Cardiac muscle cell (in vitro differentiated cells and primary cell): ENCODE measurements around the gene FCHSD2. TPM values are rescaled to one million over a fixed set of nuclear protein-coding genes. Genes with fewer than 3 reads are reported as not detected.

Source experiments
- DNase-seq, 2 donors: peaks; one replicate each; pipeline versions ENCODE4 v3.0.0 to v3.0.0-alpha.2; 2010 to 2017; ENCODE audit warnings: low read depth in 1 of 2, low spot score in 1 of 2
- H3K27ac ChIP-seq: fragments of 200-600 bp; sonication (generic); 2 replicates; pipeline ENCODE4 v1.5.1; 2016
- H3K27me3 ChIP-seq: fragments of 200-600 bp; sonication (generic); 2 replicates; pipeline ENCODE4 v1.6.0; 2016; ENCODE audit warnings: control low read depth
- H3K36me3 ChIP-seq: fragments of 200-600 bp; sonication (generic); 2 replicates; pipeline ENCODE4 v1.5.1; 2016; ENCODE audit warnings: control low read depth
- H3K4me1 ChIP-seq: fragments of 200-600 bp; sonication (generic); 2 replicates; pipeline ENCODE4 v1.8.1; 2017; ENCODE audit warnings: low read depth, mild to moderate bottlenecking, mixed run types
- H3K4me3 ChIP-seq: fragments of 200-600 bp; sonication (generic); 2 replicates; pipeline ENCODE4 v1.5.1; 2016; ENCODE audit warnings: mild to moderate bottlenecking
- H3K9me3 ChIP-seq: fragments of 200-600 bp; sonication (generic); 2 replicates; pipeline ENCODE4 v1.5.1; 2017; ENCODE audit warnings: low read depth, mild to moderate bottlenecking, control low read depth
- polyA plus RNA-seq: library from polyadenylated mRNA; unstranded; fragments of >200 nt; fragmentation: Nextera tagmentation; extraction: Ambion mirVana; gene quantifications from 2 replicates; pipeline ENCODE4 v1.2.1, GENCODE V29; 2016
- total RNA-seq: library from RNA; depleted of rRNA; stranded (reverse); fragments of >200 nt; gene quantifications from 2 replicates; pipeline ENCODE4 v1.2.3, GENCODE V29; 2016
- TF ChIP-seq, protein P1 (sequence below): IDR thresholded peaks from 2 replicates; pipeline ENCODE4 v1.5.1; 2012; ENCODE audit warnings: low read depth, mild to moderate bottlenecking, low read length

FCHSD2 gene
- total and polyA plus RNA-seq, 2 experiments from 2014 or later: 12.3 to 16.9 TPM

DNA sequence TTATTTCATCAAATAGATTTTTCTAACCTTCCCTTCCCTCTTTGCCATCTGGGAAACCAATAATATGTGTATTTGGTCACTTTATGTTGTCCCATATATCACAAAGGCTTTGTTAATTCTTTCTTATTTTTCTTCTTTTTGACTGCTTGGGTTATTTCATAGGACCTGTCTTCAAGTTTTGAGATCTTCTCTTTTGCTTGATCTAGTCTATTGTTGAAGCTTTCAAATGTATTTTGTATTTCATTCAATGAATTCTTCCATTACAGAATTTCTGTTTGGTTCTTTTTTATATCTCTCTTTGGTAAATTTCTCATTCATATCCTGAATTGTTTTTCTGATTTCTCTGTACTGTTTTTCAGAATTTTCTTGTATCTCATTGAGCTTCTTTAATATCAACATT is 132.1 kb downstream of the FCHSD2 start:
- Histone ChIP-seq H3K4me1 (peaks cover 19% of the 10 kb centered on the region), H3K27ac (no peak overlapping the region), H3K4me3 (no peak overlapping the region), H3K36me3 (no peaks in the 10 kb centered on the region), H3K27me3 (no peaks in the 10 kb centered on the region), H3K9me3 (no peaks in the 10 kb centered on the region)
- DNase-seq: no peak
- TF ChIP-seq, protein P1, sequence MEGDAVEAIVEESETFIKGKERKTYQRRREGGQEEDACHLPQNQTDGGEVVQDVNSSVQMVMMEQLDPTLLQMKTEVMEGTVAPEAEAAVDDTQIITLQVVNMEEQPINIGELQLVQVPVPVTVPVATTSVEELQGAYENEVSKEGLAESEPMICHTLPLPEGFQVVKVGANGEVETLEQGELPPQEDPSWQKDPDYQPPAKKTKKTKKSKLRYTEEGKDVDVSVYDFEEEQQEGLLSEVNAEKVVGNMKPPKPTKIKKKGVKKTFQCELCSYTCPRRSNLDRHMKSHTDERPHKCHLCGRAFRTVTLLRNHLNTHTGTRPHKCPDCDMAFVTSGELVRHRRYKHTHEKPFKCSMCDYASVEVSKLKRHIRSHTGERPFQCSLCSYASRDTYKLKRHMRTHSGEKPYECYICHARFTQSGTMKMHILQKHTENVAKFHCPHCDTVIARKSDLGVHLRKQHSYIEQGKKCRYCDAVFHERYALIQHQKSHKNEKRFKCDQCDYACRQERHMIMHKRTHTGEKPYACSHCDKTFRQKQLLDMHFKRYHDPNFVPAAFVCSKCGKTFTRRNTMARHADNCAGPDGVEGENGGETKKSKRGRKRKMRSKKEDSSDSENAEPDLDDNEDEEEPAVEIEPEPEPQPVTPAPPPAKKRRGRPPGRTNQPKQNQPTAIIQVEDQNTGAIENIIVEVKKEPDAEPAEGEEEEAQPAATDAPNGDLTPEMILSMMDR: no peak

DNA sequence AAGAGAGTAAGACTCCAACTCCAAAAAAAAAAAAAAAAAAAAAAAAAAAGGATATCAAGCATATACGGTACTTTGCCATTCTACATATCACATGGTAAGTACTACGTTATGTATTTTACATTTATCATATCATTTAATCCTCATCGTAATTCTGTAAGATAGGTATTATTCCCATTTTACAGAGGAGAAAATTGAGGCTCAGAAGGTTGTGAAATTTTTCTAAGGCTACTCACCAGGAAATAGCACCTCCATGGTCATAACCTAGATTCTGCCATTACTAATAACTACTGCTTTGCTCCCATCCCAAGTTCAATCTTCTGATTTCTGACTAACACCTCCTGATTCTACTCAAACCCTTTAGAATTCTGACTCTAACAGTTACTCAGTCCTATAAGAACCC is 138.0 kb downstream of the FCHSD2 start:
- H3K4me1 ChIP-seq: peaks cover 16% of the 10 kb centered on the region
- no peak overlapping the region for H3K27ac ChIP-seq
- no peak for DNase-seq
- H3K36me3 ChIP-seq: no peaks in the 10 kb centered on the region
- H3K27me3 ChIP-seq: no peaks in the 10 kb centered on the region
- TF ChIP-seq, protein P1: no peak
- no peaks in the 10 kb centered on the region for H3K9me3 ChIP-seq
- no peak overlapping the region for H3K4me3 ChIP-seq

GRCh38 chr11:73003088-73003487 is 139.0 kb downstream of the FCHSD2 start:
- no peak overlapping the region for H3K27ac ChIP-seq
- no peak for DNase-seq
- H3K36me3 ChIP-seq: no peaks in the 10 kb centered on the region
- H3K4me3 ChIP-seq: no peak overlapping the region
- H3K9me3 ChIP-seq: no peaks in the 10 kb centered on the region
- H3K4me1 ChIP-seq: peaks cover 16% of the 10 kb centered on the region
- TF ChIP-seq, protein P1: no peak
- no peaks in the 10 kb centered on the region for H3K27me3 ChIP-seq

DNA sequence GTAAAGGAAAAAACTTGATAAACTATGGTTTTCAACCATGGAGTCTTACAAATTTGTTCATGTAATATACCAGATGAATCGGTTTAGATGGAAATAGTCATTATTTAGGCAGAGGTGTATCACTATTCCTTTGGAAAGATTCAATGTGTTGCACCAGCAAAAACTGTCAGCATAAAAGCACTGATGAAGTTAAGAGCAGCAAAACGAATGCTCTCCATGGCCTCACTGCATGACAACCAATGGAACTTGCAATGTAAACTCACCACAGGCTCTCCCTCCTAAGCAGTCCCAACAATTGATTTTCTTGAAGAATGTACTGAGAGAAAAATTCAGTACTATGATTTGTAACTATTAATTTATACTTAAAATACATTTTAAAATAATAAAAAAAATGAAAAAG is 139.9 kb downstream of the FCHSD2 start:
- no peaks in the 10 kb centered on the region for H3K36me3 ChIP-seq
- peaks cover 16% of the 10 kb centered on the region for H3K4me1 ChIP-seq
- H3K9me3 ChIP-seq: no peaks in the 10 kb centered on the region
- no peaks in the 10 kb centered on the region for H3K27me3 ChIP-seq
- no peak overlapping the region for H3K4me3 ChIP-seq
- peak overlapping the region; percentile 59 for H3K27ac ChIP-seq
- DNase-seq: no peak
- TF ChIP-seq, protein P1: no peak

GRCh38 chr11:73001615-73002014 is 140.5 kb downstream of the FCHSD2 start:
- DNase-seq: peak; percentile 38 to 66
- Histone ChIP-seq H3K4me1 (peaks cover 16% of the 10 kb centered on the region), H3K27ac (peak overlapping the region; percentile 59), H3K27me3 (no peaks in the 10 kb centered on the region), H3K36me3 (no peaks in the 10 kb centered on the region), H3K9me3 (no peaks in the 10 kb centered on the region), H3K4me3 (no peak overlapping the region)
- TF ChIP-seq, protein P1: no peak

DNA sequence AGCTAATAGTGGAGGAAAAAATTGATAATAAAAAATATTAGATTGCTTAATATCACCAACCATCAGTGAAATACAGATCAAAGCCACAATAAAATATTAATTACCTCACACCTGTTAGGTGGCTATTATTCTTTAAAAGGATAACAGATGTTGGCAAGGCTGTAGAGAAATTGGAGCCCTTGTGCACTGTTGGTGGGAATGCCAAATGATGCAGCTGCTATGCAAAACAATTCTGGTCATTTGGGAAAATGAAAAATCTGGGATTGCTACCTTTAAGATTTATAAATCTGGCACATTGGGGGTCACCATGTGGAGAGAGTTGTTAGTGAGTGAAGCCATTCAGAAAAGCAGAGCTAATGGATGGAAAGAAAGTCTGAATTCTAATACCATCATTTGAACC is 143.4 kb downstream of the FCHSD2 start:
- DNase-seq: no peak
- TF ChIP-seq, protein P1: no peak
- H3K36me3 ChIP-seq: no peaks in the 10 kb centered on the region
- H3K4me3 ChIP-seq: no peak overlapping the region
- no peaks in the 10 kb centered on the region for H3K27me3 ChIP-seq
- no peak overlapping the region for H3K27ac ChIP-seq
- no peaks in the 10 kb centered on the region for H3K9me3 ChIP-seq
- H3K4me1 ChIP-seq: peaks cover 16% of the 10 kb centered on the region
